Gastrocnemius medialis (tissue), 4 donors: ENCODE data around the gene SMARCB1. TPM values are rescaled to one million over a fixed set of nuclear protein-coding genes. Genes with fewer than 3 reads are reported as not detected.

Experiments
- ATAC-seq, 2 donors: fragments of 150-250 bp; one replicate each; pipeline ENCODE4 v1.9.1; 2016
- DNase-seq, 2 donors: peaks; one replicate each; pipeline ENCODE4 v3.0.0-alpha.2; 2019
- H3K27ac ChIP-seq, 4 donors: fragments of 200-600 bp; sonication (generic); 1 replicate in 1 of 4; 2 replicates in 3 of 4; pipeline ENCODE4 v1.5.1; 2016 to 2018; ENCODE audit warnings: mild to moderate bottlenecking in 2 of 4, moderate library complexity in 1 of 4
- H3K27me3 ChIP-seq, 3 donors: fragments of 200-600 bp; sonication (generic) in 2 of 3; 1 replicate in 1 of 3; 2 replicates in 2 of 3; pipeline versions ENCODE4 v1.5.1 to v1.6.0; 2016 to 2019; ENCODE audit warnings: mild to moderate bottlenecking in 1 of 3, moderate library complexity in 1 of 3
- H3K36me3 ChIP-seq, 2 donors: fragments of 200-600 bp; sonication (generic) in 1 of 2; one replicate each; pipeline ENCODE4 v1.5.1; 2017 to 2018
- H3K4me1 ChIP-seq, 2 donors: fragments of 200-600 bp; sonication (generic) in 1 of 2; one replicate each; pipeline ENCODE4 v1.5.1; 2016 to 2017; ENCODE audit warnings: mild to moderate bottlenecking in 2 of 2
- H3K4me3 ChIP-seq, 4 donors: fragments of 200-600 bp; sonication (generic) in 3 of 4; 1 replicate in 1 of 4; 2 replicates in 3 of 4; pipeline ENCODE4 v1.5.1; 2016 to 2019; ENCODE audit warnings: mild to moderate bottlenecking in 2 of 4
- H3K9me3 ChIP-seq, 3 donors: fragments of 200-600 bp; sonication (generic) in 2 of 3; 1 replicate in 1 of 3; 2 replicates in 2 of 3; pipeline ENCODE4 v1.5.1; 2016 to 2019
- CTCF ChIP-seq, 5 experiments: fragments of 450-650 bp in 3 of 5; fragments of 200-600 bp in 2 of 5; sonication (generic) in 2 of 5; IDR thresholded peaks in 4 of 5; conservative IDR thresholded peaks in 1 of 5; 1 replicate in 4 of 5; 2 replicates in 1 of 5; pipeline ENCODE4 v1.5.1; 2016 to 2019; ENCODE audit warnings: antibody characterized with exemption in 5 of 5, mild to moderate bottlenecking in 3 of 5, moderate library complexity in 3 of 5
- POLR2A ChIP-seq, 2 donors: fragments of 450-650 bp; IDR thresholded peaks; one replicate each; pipeline ENCODE4 v1.6.1; 2017; ENCODE audit warnings: antibody characterized with exemption in 2 of 2, mild to moderate bottlenecking in 2 of 2, moderate library complexity in 2 of 2
- in situ Hi-C, 4 donors: fragments of 200-750 bp; cut with MboI; loops; one replicate each; pipeline versions ENCODE4 v1.15.0 to v1.8.0; 2017; ENCODE audit warnings: low sequenced_read_pairs in 4 of 4
- intact Hi-C: fragments of 100-400 bp; cut with DNase I; formaldehyde crosslinking; loops from one replicate; pipeline ENCODE4 v1.15.1; 2023; ENCODE audit warnings: low total_unique reads
- total RNA-seq, 4 donors: library from RNA; depleted of rRNA; stranded (reverse); fragments of >200 nt; gene quantifications; one replicate each; pipeline versions ENCODE4 v1.1.0 to v1.2.3, GENCODE V29; 2016

SMARCB1 gene
- total RNA-seq, 4 donors from 2014 or later = 37.8 to 65.6 (median 55.2) TPM

GRCh38 chr22:23804781-23805291, 18.1 kb downstream of the SMARCB1 start:
- Histone ChIP-seq H3K9me3 (no peaks in the 10 kb centered on the region), H3K36me3 (peaks cover 0 to 80% of the 10 kb centered on the region in 2 donors), H3K4me1 (no peaks in the 10 kb centered on the region), H3K27me3 (no peaks in the 10 kb centered on the region), H3K4me3 (no peak overlapping the region), H3K27ac (peak overlapping the region in 1 of 4 donors; percentile 27)
- TF ChIP-seq POLR2A (IDR thresholded peaks at IDR 0.05) = no peak
- TF ChIP-seq CTCF (IDR thresholded peaks at IDR 0.05 in 4 of 5, conservative IDR thresholded peaks at IDR 0.05 in 1 of 5) = no peak
- in situ Hi-C loops (no loop called here), intact Hi-C loops (no loop called here)
- no peak for DNase-seq
- ATAC-seq = no peak

DNA sequence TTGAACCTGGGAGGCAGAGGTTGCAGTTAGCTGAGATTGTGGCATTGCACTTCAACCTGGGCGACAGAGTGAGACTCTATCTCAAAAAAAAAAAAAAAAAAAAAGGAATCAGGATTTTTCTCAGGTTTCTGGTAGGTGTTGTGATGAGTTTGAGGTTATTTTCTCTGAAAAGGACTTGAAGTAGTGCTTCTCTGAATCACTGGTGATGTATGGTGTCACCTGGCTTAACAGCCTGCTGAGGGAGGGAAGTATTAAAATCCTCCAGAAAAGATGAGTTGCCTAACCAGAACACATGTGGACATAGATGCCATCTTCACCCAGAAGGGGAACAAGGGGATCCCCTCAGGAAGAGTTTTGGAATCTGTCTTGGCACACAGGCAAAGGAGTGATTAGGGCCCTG, 20.1 kb downstream of the SMARCB1 start:
- Histone ChIP-seq H3K9me3 (no peaks in the 10 kb centered on the region), H3K4me1 (no peaks in the 10 kb centered on the region), H3K36me3 (peaks cover 0 to 69% of the 10 kb centered on the region in 2 donors), H3K4me3 (no peak overlapping the region), H3K27me3 (no peaks in the 10 kb centered on the region), H3K27ac (no peak overlapping the region)
- ATAC-seq (no peak), DNase-seq (no peak)
- intact Hi-C loops = no loop called here
- in situ Hi-C loops = no loop called here
- no peak for TF ChIP-seq CTCF (IDR thresholded peaks at IDR 0.05 in 4 of 5, conservative IDR thresholded peaks at IDR 0.05 in 1 of 5)
- TF ChIP-seq POLR2A (IDR thresholded peaks at IDR 0.05) = no peak

GRCh38 chr22:23812378-23812777, 25.6 kb downstream of the SMARCB1 start:
- intact Hi-C loops (no loop called here), in situ Hi-C loops (no loop called here)
- H3K27ac ChIP-seq = no peak overlapping the region
- no peak overlapping the region for H3K4me3 ChIP-seq
- no peaks in the 10 kb centered on the region for H3K4me1 ChIP-seq
- TF ChIP-seq CTCF (IDR thresholded peaks at IDR 0.05 in 4 of 5, conservative IDR thresholded peaks at IDR 0.05 in 1 of 5) (no peak), POLR2A (IDR thresholded peaks at IDR 0.05) (no peak)
- no peak for DNase-seq
- peaks cover 0 to 47% of the 10 kb centered on the region in 2 donors for H3K36me3 ChIP-seq
- no peak for ATAC-seq
- no peaks in the 10 kb centered on the region for H3K27me3 ChIP-seq
- no peaks in the 10 kb centered on the region for H3K9me3 ChIP-seq

DNA sequence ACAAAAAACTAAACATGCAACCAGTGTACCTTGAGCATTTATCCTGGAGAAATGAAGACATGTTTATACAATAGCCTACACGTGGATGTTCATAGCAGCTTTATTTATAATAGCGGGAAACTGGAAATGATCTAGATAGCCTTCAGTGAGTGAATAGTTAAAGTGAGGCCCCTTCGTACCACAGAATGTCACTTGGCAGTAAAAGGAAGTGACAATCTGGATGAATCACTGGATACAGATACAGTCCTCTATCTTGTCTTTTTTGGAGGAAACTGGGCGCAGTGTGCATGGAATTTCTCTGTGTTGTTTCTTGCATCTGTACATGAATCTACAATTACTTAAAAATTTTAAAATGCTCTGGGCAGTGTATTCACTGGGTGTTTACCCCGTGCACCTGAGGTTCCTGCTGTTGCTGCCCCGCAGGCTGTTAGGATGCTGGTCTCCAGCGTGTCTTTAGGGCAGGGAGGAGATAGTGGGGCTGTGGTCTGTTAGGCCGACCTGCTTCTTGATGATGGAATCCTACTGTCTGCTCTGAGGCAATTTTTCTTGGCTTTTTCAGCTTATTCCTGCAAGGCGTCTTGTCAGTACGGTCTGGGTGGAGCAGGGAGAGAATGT, 28.9 kb downstream of the SMARCB1 start:
- ATAC-seq = no peak
- Histone ChIP-seq H3K4me3 (no peak overlapping the region), H3K27ac (peak overlapping the region in 3 of 4 donors; percentile 52 to 69 (median 53)), H3K36me3 (peaks cover 0 to 74% of the 10 kb centered on the region in 2 donors), H3K9me3 (no peaks in the 10 kb centered on the region), H3K27me3 (no peaks in the 10 kb centered on the region), H3K4me1 (no peaks in the 10 kb centered on the region)
- DNase-seq = no peak
- intact Hi-C loops = no loop called here
- TF ChIP-seq POLR2A (IDR thresholded peaks at IDR 0.05) = no peak
- no peak for TF ChIP-seq CTCF (IDR thresholded peaks at IDR 0.05 in 4 of 5, conservative IDR thresholded peaks at IDR 0.05 in 1 of 5)
- in situ Hi-C loops = no loop called here
